WTC11 (cell line): ENCODE data around the gene CTDSP2. TPM values are rescaled to one million over a fixed set of nuclear protein-coding genes. Genes with fewer than 3 reads are reported as not detected.

Source experiments
- ATAC-seq: fragments of 200-7000 bp; cut with Tn5 transposase; 2 replicates; pipeline ENCODE4 v1.10.0; 2021; ENCODE audit warnings: mild to moderate bottlenecking, moderate library complexity
- CTCF ChIA-PET: fragments of 300-600 bp; sonication (Branson Sonifier 250); formaldehyde crosslinking; loops from one replicate; lab custom pipeline; 2021; ENCODE audit warnings: antibody characterized with exemption; lab: Charles Lee
- POLR2A ChIA-PET: fragments of 350-600 bp; sonication (Branson Sonifier 250); formaldehyde crosslinking; loops from one replicate; lab custom pipeline; 2021; ENCODE audit warnings: antibody characterized with exemption; lab: Charles Lee
- DNase-seq: peaks from one replicate; pipeline ENCODE4 v3.0.0; 2021; ENCODE audit warnings: low spot score
- H3K27ac Mint-ChIP-seq: 2 replicates; pipeline ENCODE4 v1.8.0; 2021; ENCODE audit warnings: mixed read lengths
- H3K27me3 Mint-ChIP-seq: 2 replicates; pipeline ENCODE4 v1.8.0; 2021; ENCODE audit warnings: low read depth, mild to moderate bottlenecking, moderate library complexity, mixed read lengths
- H3K36me3 Mint-ChIP-seq: 2 replicates; pipeline ENCODE4 v1.8.0; 2021; ENCODE audit warnings: mixed read lengths
- H3K4me1 Mint-ChIP-seq: 2 replicates; pipeline ENCODE4 v1.8.0; 2022; ENCODE audit warnings: mixed read lengths
- H3K4me3 Mint-ChIP-seq: 2 replicates; pipeline ENCODE4 v1.8.0; 2021; ENCODE audit warnings: mild to moderate bottlenecking, moderate library complexity, mixed read lengths
- H3K9me3 Mint-ChIP-seq: 2 replicates; pipeline ENCODE4 v1.8.0; 2021; ENCODE audit warnings: mixed read lengths
- ATF3 ChIP-seq: sonication (generic); formaldehyde crosslinking; conservative IDR thresholded peaks from 2 replicates; pipeline ENCODE4 v1.8.1; 2022; ENCODE audit warnings: mild to moderate bottlenecking, missing genetic modification reagents
- ESRRA ChIP-seq: sonication (generic); formaldehyde crosslinking; IDR thresholded peaks from 2 replicates; pipeline ENCODE4 v1.8.1; 2022; ENCODE audit warnings: mild to moderate bottlenecking, missing genetic modification reagents, borderline replicate concordance
- GABPB1 ChIP-seq: sonication (generic); formaldehyde crosslinking; IDR thresholded peaks from 2 replicates; pipeline ENCODE4 v1.8.1; 2023; ENCODE audit warnings: mild to moderate bottlenecking, missing genetic modification reagents
- HMGXB4 ChIP-seq: sonication (generic); formaldehyde crosslinking; IDR thresholded peaks from 2 replicates; pipeline ENCODE4 v1.8.1; 2023; ENCODE audit warnings: mild to moderate bottlenecking, moderate library complexity, missing genetic modification reagents
- NR1H2 ChIP-seq: sonication (generic); formaldehyde crosslinking; IDR thresholded peaks from 2 replicates; pipeline ENCODE4 v1.9.0; 2021; ENCODE audit warnings: mild to moderate bottlenecking, moderate library complexity, missing genetic modification reagents
- OVOL2 ChIP-seq: fragments of 250-450 bp; sonication (Bioruptor Pico); IDR thresholded peaks from 2 replicates; pipeline ENCODE4 v1.9.0; 2021; ENCODE audit warnings: mild to moderate bottlenecking, borderline replicate concordance
- PRDM15 ChIP-seq: sonication (generic); formaldehyde crosslinking; IDR thresholded peaks from 2 replicates; pipeline ENCODE4 v1.8.0; 2022; ENCODE audit warnings: missing genetic modification reagents
- PREB ChIP-seq: sonication (generic); formaldehyde crosslinking; IDR thresholded peaks from 2 replicates; pipeline ENCODE4 v1.8.1; 2022; ENCODE audit warnings: mild to moderate bottlenecking, missing genetic modification reagents, moderate library complexity, borderline replicate concordance
- PRRX2 ChIP-seq: fragments of 250-450 bp; sonication (Bioruptor Pico); IDR thresholded peaks from 2 replicates; pipeline ENCODE4 v1.8.0; 2021; ENCODE audit warnings: mild to moderate bottlenecking
- RELA ChIP-seq: sonication (generic); formaldehyde crosslinking; IDR thresholded peaks from 2 replicates; pipeline ENCODE4 v1.8.1; 2022; ENCODE audit warnings: missing genetic modification reagents, mild to moderate bottlenecking, borderline replicate concordance
- RORB ChIP-seq: fragments of 250-450 bp; sonication (Bioruptor Pico); IDR thresholded peaks from 2 replicates; pipeline ENCODE4 v1.9.0; 2021; ENCODE audit warnings: mild to moderate bottlenecking
- SMAD3 ChIP-seq: sonication (generic); formaldehyde crosslinking; IDR thresholded peaks from 2 replicates; pipeline ENCODE4 v1.8.0; 2022; ENCODE audit warnings: missing genetic modification reagents, mild to moderate bottlenecking, borderline replicate concordance
- SMAD4 ChIP-seq: sonication (generic); formaldehyde crosslinking; IDR thresholded peaks from 2 replicates; pipeline ENCODE4 v1.8.0; 2022; ENCODE audit warnings: mild to moderate bottlenecking, missing genetic modification reagents
- ZNF219 ChIP-seq: sonication (generic); formaldehyde crosslinking; IDR thresholded peaks from 2 replicates; pipeline ENCODE4 v1.8.0; 2023; ENCODE audit warnings: missing genetic modification reagents, mild to moderate bottlenecking, borderline replicate concordance
- ZNF317 ChIP-seq: sonication (generic); formaldehyde crosslinking; IDR thresholded peaks from 2 replicates; pipeline ENCODE4 v1.8.1; 2023; ENCODE audit warnings: low read depth, mild to moderate bottlenecking, moderate library complexity, missing genetic modification reagents, borderline replicate concordance
- ZNF532 ChIP-seq: fragments of 250-450 bp; sonication (Bioruptor Pico); IDR thresholded peaks from 2 replicates; pipeline ENCODE4 v1.9.0; 2021; ENCODE audit warnings: mild to moderate bottlenecking, borderline replicate concordance
- ZNF671 ChIP-seq: fragments of 250-450 bp; sonication (Bioruptor Pico); IDR thresholded peaks from 2 replicates; pipeline ENCODE4 v1.8.0; 2021; ENCODE audit warnings: mild to moderate bottlenecking
- total RNA-seq: library from RNA; stranded (reverse); gene quantifications from 3 replicates; pipeline ENCODE4 v1.2.3, GENCODE V29; 2021

Gene CTDSP2
- total RNA-seq, 1 experiment from 2014 or later, result 122 TPM

GRCh38 chr12:57877876-57878275 lies 31.3 kb upstream of the CTDSP2 start:
- H3K27me3 Mint-ChIP-seq, result no peaks in the 10 kb centered on the region; the same call in 1 of the 2 replicates
- no peaks in the 10 kb centered on the region for H3K4me1 Mint-ChIP-seq
- peaks cover 4% of the 10 kb centered on the region for H3K9me3 Mint-ChIP-seq
- no peak for TF ChIP-seq ZNF532
- TF ChIP-seq HMGXB4 (CRISPR knock-in tag), result no peak
- no peak for TF ChIP-seq RORB (CRISPR knock-in tag)
- TF ChIP-seq OVOL2, result no peak
- no peak for TF ChIP-seq ESRRA (CRISPR knock-in tag)
- TF ChIP-seq PREB (CRISPR knock-in tag), result no peak
- TF ChIP-seq ATF3 (CRISPR knock-in tag), result no peak
- TF ChIP-seq SMAD4 (CRISPR knock-in tag), result no peak
- no peak for TF ChIP-seq ZNF317 (CRISPR knock-in tag)
- TF ChIP-seq PRRX2 (CRISPR knock-in tag), result no peak
- no peak for TF ChIP-seq ZNF219 (CRISPR knock-in tag)
- TF ChIP-seq ZNF671 (CRISPR knock-in tag), result no peak
- TF ChIP-seq NR1H2 (CRISPR knock-in tag), result no peak
- TF ChIP-seq SMAD3 (CRISPR knock-in tag), result no peak
- no peak for TF ChIP-seq GABPB1 (CRISPR knock-in tag)
- no peak for TF ChIP-seq RELA
- TF ChIP-seq PRDM15, result no peak
- no peak for DNase-seq
- no peak overlapping the region for H3K4me3 Mint-ChIP-seq
- no peak overlapping the region for H3K27ac Mint-ChIP-seq
- no peak for ATAC-seq
- POLR2A ChIA-PET, result no interaction called here
- no peaks in the 10 kb centered on the region for H3K36me3 Mint-ChIP-seq
- CTCF ChIA-PET, result interaction anchor here (0.6 to 1.1 kb wide), 3 partner anchors 10 to 63 kb away, joined by 3 to 5 read pairs (median 4); no protein-coding TSS in a partner anchor
